KG1 (cell line): Measurements from ENCODE around the gene VPREB1.
"Not testable (repeated sequence)": the region's sequence is repeated elsewhere in the genome, so short reads cannot be mapped to it uniquely, and the experiment has no call there.

ENCODE experiments used
- DNase-seq: peaks from one replicate; lab custom pipeline; 2025; lab: John Stamatoyannopoulos, UW

Gene VPREB1

GRCh38 chr22:22245935-22246525 lies 1.4 kb downstream of the VPREB1 start:
- DNase-seq = no peak

GRCh38 chr22:22246706-22247105 lies 2.1 kb downstream of the VPREB1 start:
- DNase-seq = no peak

GRCh38 chr22:22248878-22249277 lies 4.3 kb downstream of the VPREB1 start:
- DNase-seq = no peak

- DNase-seq = not testable (repeated sequence)
Measured at GRCh38 chr22:22250651-22251050, 6.1 kb downstream of the VPREB1 start.

- DNase-seq = not testable (repeated sequence)
Measured at GRCh38 chr22:22256133-22256532, 11.5 kb downstream of the VPREB1 start.

GRCh38 chr22:22258597-22259415 lies 14.2 kb downstream of the VPREB1 start:
- not testable (repeated sequence) for DNase-seq

- DNase-seq = not testable (repeated sequence)
Measured at GRCh38 chr22:22260169-22260568, 15.6 kb downstream of the VPREB1 start.

- DNase-seq = not testable (repeated sequence)
Measured at GRCh38 chr22:22260586-22260985, 16.0 kb downstream of the VPREB1 start.

GRCh38 chr22:22262332-22263074 lies 17.9 kb downstream of the VPREB1 start:
- DNase-seq = not testable (repeated sequence)

GRCh38 chr22:22263823-22264222 lies 19.2 kb downstream of the VPREB1 start:
- DNase-seq = not testable (repeated sequence)

- not testable (repeated sequence) for DNase-seq
Measured at GRCh38 chr22:22270036-22270676, 25.6 kb downstream of the VPREB1 start.

- DNase-seq = not testable (repeated sequence)
Measured at GRCh38 chr22:22277423-22277822, 32.8 kb downstream of the VPREB1 start.

GRCh38 chr22:22284962-22285756 lies 40.6 kb downstream of the VPREB1 start:
- not testable (repeated sequence) for DNase-seq

GRCh38 chr22:22286390-22287105 lies 42.0 kb downstream of the VPREB1 start:
- DNase-seq = not testable (repeated sequence)

- not testable (repeated sequence) for DNase-seq
Measured at GRCh38 chr22:22287106-22287626, 42.6 kb downstream of the VPREB1 start.

GRCh38 chr22:22289666-22290065 lies 45.1 kb downstream of the VPREB1 start:
- DNase-seq = not testable (repeated sequence)

- not testable (repeated sequence) for DNase-seq
Measured at GRCh38 chr22:22291129-22291806, 46.7 kb downstream of the VPREB1 start.

- DNase-seq = not testable (repeated sequence)
Measured at GRCh38 chr22:22292656-22293055, 48.1 kb downstream of the VPREB1 start.

GRCh38 chr22:22293436-22293835 lies 48.9 kb downstream of the VPREB1 start:
- DNase-seq = not testable (repeated sequence)

- DNase-seq = not testable (repeated sequence)
Measured at GRCh38 chr22:22294641-22295040, 50.1 kb downstream of the VPREB1 start.
